Heart left ventricle (tissue), 16 donors: Measurements from ENCODE around the gene EDC4. TPM values are rescaled to one million over a fixed set of nuclear protein-coding genes. Genes with fewer than 3 reads are reported as not detected.
"Not testable (repeated sequence)": the region's sequence is repeated elsewhere in the genome, so short reads cannot be mapped to it uniquely, and the experiment has no call there.

Experiments
- ATAC-seq, 4 donors: fragments of 200-7000 bp; cut with Tn5 transposase; one replicate each; pipeline ENCODE4 v1.9.1; 2020 to 2022; ENCODE audit warnings: moderate library complexity in 4 of 4, mild to moderate bottlenecking in 3 of 4, moderate number of reproducible peaks in 1 of 4
- DNase-seq, 5 donors: peaks; one replicate each; pipeline ENCODE4 v3.0.0-alpha.2; 2020
- H3K27ac ChIP-seq, 12 donors: fragments of 200-600 bp; sonication (generic) in 4 of 12; one replicate each; pipeline versions ENCODE4 v1.5.0 to v1.8.0; 2016 to 2022; ENCODE audit warnings: mild to moderate bottlenecking in 2 of 12
- H3K27me3 ChIP-seq, 9 donors: fragments of 200-600 bp; sonication (generic) in 2 of 9; one replicate each; pipeline versions ENCODE4 v1.5.1 to v1.8.0; 2016 to 2022; ENCODE audit warnings: mild to moderate bottlenecking in 3 of 9
- H3K36me3 ChIP-seq, 9 donors: fragments of 200-600 bp; sonication (generic) in 2 of 9; one replicate each; pipeline versions ENCODE4 v1.5.0 to v1.8.0; 2018 to 2022; ENCODE audit warnings: mild to moderate bottlenecking in 2 of 9
- H3K4me1 ChIP-seq, 12 donors: fragments of 200-600 bp; sonication (generic) in 4 of 12; one replicate each; pipeline versions ENCODE4 v1.5.0 to v1.8.0; 2016 to 2022; ENCODE audit warnings: mild to moderate bottlenecking in 3 of 12
- H3K4me3 ChIP-seq, 12 donors: fragments of 200-600 bp; sonication (generic) in 4 of 12; one replicate each; pipeline versions ENCODE4 v1.5.0 to v1.8.0; 2017 to 2022; ENCODE audit warnings: mild to moderate bottlenecking in 9 of 12, moderate library complexity in 4 of 12
- H3K9me3 ChIP-seq, 12 donors: fragments of 200-600 bp; sonication (generic) in 4 of 12; one replicate each; pipeline versions ENCODE4 v1.5.0 to v1.8.0; 2016 to 2022; ENCODE audit warnings: mild to moderate bottlenecking in 1 of 12
- POLR2A ChIP-seq, 2 donors: fragments of 450-650 bp; IDR thresholded peaks; one replicate each; pipeline ENCODE4 v1.6.1; 2017; ENCODE audit warnings: antibody characterized with exemption in 2 of 2, mild to moderate bottlenecking in 2 of 2, moderate library complexity in 2 of 2
- WGBS, 4 donors: extraction: QIAGEN DNeasy Blood & Tissue Kit in 2 of 4; methylation state at CpG; one replicate each; pipeline versions ENCODE4 v1.1.5 to v1.1.7; 2013 to 2018; 5-methylcytosine and 5-hydroxymethylcytosine counted together
- intact Hi-C, 10 donors: fragments of 100-400 bp; cut with DNase I; formaldehyde crosslinking; loops; one replicate each; pipeline versions ENCODE4 v1.11.1 to v1.14.2; 2022
- polyA plus RNA-seq, 2 donors: library from polyadenylated mRNA; stranded (reverse); fragments of 200-250 nt; gene quantifications; one replicate each; pipeline ENCODE4 v1.2.3, GENCODE V29; 2013
- total RNA-seq, 9 donors: library from RNA; depleted of rRNA in 2 of 9; stranded (reverse); fragments of >200 nt in 2 of 9; fragmentation: NEBNext Ultra II Directional in 3 of 9; extraction: Animal tissue kit (Norgen Biotek cat#: 25700) in 3 of 9; gene quantifications; one replicate each; pipeline versions ENCODE4 v1.1.0 to v1.2.4, GENCODE V29; 2016 to 2023
- TF ChIP-seq, protein P1 (sequence below), 12 donors: fragments of 200-600 bp; sonication (generic) in 4 of 12; IDR thresholded peaks; one replicate each; pipeline versions ENCODE4 v1.5.0 to v1.8.0; 2018 to 2022; ENCODE audit warnings: antibody characterized with exemption in 12 of 12, mild to moderate bottlenecking in 5 of 12
- donor health status: ischemic (EF 13 %, LVEDD 7.1; RV severe dilation, severe dysfunction).
- donor health status: healthy with polysubstance abuse.
- donor health status: DM: no; HTN: yes; CAD: no.
- donor health status: DM: no; HTN: no; CAD: no.
- donor health status: ischemic (EF 25% LVEDD 6.9; RV normal size, moderate dysfunction).
- donor health status: ischemic (EF 25% LVEDD 5.7; RV mildly dilated, moderate dysfunction).
- donor health status: healthy.
- donor health status: DM: yes; HTN: yes; CAD: no.
- donor health status: ischemic (EF 35%, LVEDD 5.7; RV mildly dilated, moderate dysfunction).
- donor health status: nonischemic (EF 11% LVEDD 7.7; RV severe dilation, severe dysfunction).
- donor health status: DM: yes; HTN: yes; CAD: no.
- donor health status: PGD.
- donor health status: ischemic (EF 29% LVEDD 5.4; RV normal size, mild dysfunction).
- donor health status: nonischemic (EF 23%, LVEDD 6.1; RV moderate dilation, normal function).

The EDC4 gene
- total and polyA plus RNA-seq, 11 donors = 26.2 to 42.5 (median 32.0) TPM

DNA sequence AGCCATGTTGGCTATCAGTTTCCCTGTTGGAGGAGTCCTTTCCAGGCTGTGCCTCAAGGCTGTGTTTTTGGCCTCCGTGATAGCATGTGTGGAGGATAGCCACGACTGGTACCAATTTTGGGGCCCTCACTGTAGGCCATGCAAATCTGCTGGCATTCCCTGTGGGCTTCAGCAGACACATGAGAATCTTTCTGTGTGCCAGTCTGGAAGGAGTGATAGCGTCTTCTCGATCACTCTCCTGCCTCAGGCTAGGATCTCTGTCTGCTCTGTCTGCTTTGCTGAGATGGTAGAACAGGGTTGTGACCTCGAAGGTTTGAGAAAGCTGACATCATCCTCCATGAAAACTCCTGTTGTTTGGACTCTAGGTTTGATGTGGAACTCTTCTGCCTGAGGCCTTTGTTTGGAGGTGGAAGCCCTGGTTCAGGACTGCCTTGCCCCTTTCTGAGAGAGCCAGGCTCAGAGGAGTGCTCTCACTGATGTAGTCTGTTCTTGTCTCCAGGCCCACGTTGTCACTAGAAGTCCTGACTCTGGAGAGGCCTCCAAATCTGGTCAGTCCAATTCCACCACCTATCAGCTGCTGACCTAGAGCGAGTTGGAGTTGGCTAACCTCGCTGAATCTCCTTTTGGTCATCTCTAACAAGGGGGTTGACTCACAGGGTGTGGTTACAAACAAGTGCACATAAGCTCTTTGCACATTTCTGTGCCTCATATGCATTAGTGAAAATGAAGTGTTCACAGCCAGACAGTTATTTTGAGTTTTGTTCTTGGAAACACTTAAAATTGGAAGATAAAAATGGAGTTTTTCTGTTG, 12.1 kb upstream of the EDC4 start:
- peak overlapping the region; percentile 10 to 96 (median 88) for H3K27ac ChIP-seq
- no peak for DNase-seq
- H3K27me3 ChIP-seq = no peaks in the 10 kb centered on the region
- no peak for ATAC-seq
- no peak overlapping the region for H3K4me3 ChIP-seq
- H3K4me1 ChIP-seq = peaks cover 10 to 86% (median 70%) of the 10 kb centered on the region in 12 donors
- intact Hi-C loops = loop anchor here in 1 of 10 donors (10.0 kb wide), 1 partner anchor 336 kb away; the partner anchor contains the start of gene RIPOR1
- no peaks in the 10 kb centered on the region for H3K9me3 ChIP-seq
- TF ChIP-seq POLR2A (IDR thresholded peaks at IDR 0.05) = no peak
- 74 to 77% (median 76%) methylated on average over 8 of the region's 8 CpGs for WGBS, 4 donors
- H3K36me3 ChIP-seq = peaks cover 0 to 30% (median 9%) of the 10 kb centered on the region in 9 donors

DNA sequence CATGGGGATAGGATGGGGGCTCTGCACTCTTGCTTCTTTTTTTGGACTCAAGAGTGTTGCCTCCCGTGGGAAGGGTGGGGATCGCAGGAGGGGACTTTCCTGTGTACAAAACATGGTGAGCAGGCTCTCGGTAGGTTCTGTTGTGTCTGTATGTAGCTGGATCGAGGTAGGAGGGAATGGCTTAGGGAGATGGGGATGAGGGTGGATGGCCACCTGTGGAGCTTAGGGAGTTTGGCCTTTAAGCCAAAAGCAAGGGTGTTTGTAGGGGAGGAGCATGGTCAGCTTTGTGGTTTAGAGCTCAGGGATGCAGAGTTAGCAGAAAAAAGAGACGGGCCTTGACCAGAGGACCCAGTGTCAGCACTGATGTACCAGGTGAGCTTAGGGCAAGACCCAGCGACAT, 11.0 kb upstream of the EDC4 start:
- H3K27me3 ChIP-seq = no peaks in the 10 kb centered on the region
- intact Hi-C loops = loop anchor here in 2 of 10 donors (2.0 to 10.0 kb wide), 2 partner anchors 15 to 337 kb away; partner anchors contain the start of genes CENPT (in 1 of the 2), NUTF2 (in 1 of the 2) and RIPOR1 (in 1 of the 2)
- ATAC-seq (no peak), DNase-seq (no peak)
- H3K4me1 ChIP-seq = peaks cover 10 to 76% (median 64%) of the 10 kb centered on the region in 12 donors
- H3K27ac ChIP-seq = peak overlapping the region; percentile 10 to 96 (median 88)
- peaks cover 0 to 41% (median 20%) of the 10 kb centered on the region in 9 donors for H3K36me3 ChIP-seq
- no peaks in the 10 kb centered on the region for H3K9me3 ChIP-seq
- WGBS, 4 donors = 62 to 68% (median 65%) methylated on average over 6 of the region's 6 CpGs
- no peak overlapping the region for H3K4me3 ChIP-seq
- no peak for TF ChIP-seq POLR2A (IDR thresholded peaks at IDR 0.05)
- TF ChIP-seq, protein P1, sequence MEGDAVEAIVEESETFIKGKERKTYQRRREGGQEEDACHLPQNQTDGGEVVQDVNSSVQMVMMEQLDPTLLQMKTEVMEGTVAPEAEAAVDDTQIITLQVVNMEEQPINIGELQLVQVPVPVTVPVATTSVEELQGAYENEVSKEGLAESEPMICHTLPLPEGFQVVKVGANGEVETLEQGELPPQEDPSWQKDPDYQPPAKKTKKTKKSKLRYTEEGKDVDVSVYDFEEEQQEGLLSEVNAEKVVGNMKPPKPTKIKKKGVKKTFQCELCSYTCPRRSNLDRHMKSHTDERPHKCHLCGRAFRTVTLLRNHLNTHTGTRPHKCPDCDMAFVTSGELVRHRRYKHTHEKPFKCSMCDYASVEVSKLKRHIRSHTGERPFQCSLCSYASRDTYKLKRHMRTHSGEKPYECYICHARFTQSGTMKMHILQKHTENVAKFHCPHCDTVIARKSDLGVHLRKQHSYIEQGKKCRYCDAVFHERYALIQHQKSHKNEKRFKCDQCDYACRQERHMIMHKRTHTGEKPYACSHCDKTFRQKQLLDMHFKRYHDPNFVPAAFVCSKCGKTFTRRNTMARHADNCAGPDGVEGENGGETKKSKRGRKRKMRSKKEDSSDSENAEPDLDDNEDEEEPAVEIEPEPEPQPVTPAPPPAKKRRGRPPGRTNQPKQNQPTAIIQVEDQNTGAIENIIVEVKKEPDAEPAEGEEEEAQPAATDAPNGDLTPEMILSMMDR (IDR thresholded peaks at IDR 0.05) = no peak

DNA sequence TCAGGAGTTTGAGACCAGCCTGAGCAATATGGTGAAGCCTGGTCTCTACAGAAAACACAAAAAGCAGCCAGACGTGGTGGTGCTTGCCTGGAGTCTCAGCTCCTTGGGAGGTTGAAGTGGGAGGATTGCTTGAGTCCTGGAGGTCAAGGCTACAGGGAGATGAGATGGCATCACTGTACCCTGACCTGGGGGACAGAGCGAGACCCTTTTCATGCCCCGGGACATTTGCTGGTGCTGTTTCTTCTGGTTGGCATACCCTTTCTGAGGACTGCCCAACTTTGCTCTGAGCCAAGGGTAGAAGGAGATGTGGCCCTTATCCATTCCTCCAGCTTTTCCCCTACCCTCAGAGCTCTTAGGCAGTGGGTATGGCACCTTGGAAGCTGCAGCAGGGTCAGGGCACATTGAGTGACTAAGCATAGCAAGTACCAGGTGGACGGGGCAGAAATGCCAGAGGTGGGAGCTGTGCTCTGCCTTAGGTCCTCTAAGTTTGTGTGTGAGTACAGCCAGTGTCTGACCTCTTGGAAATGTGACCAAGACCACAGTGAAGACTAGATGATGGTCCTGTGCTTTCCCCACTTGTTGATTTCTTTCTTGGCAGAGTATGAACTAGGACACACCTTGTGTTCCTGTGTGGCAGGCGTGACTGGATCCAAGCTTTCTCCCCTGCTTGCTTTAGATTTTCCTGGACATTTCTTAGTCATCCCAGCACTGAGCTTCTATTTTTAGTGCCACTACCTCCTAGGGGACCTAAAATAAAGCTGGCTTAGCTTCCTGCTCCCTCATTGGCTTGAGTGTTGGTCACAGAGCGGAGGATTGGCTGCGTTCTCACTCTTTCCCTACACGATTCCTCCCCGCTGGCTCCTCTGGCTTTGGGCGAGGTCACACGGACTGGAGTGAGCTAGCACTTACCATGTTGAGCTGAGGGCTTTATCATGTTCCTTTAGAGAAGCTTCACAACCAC, 9.9 kb upstream of the EDC4 start:
- ATAC-seq = peak; percentile 88 to 97 (median 94)
- Histone ChIP-seq H3K4me3 (peak overlapping the region in 6 of 12 donors; percentile 8 to 25 (median 18)), H3K9me3 (no peaks in the 10 kb centered on the region), H3K4me1 (peaks cover 6 to 66% (median 55%) of the 10 kb centered on the region in 12 donors), H3K27me3 (no peaks in the 10 kb centered on the region), H3K36me3 (peaks cover 0 to 51% (median 30%) of the 10 kb centered on the region in 9 donors), H3K27ac (peak overlapping the region; percentile 81 to 96 (median 88))
- peak; percentile 82 to 92 (median 88) for DNase-seq
- intact Hi-C loops = loop anchor here in 2 of 10 donors (2.0 to 10.0 kb wide), 2 partner anchors 16 to 338 kb away; partner anchors contain the start of genes CENPT (in 1 of the 2), NUTF2 (in 1 of the 2) and RIPOR1 (in 1 of the 2)
- WGBS, 4 donors = 15 to 35% (median 33%) methylated on average over 9 to 11 of the region's 11 CpGs
- TF ChIP-seq POLR2A (IDR thresholded peaks at IDR 0.05) = peak in 1 of 2 donors; percentile 48
- TF ChIP-seq, protein P1 (IDR thresholded peaks at IDR 0.05) = no peak

DNA sequence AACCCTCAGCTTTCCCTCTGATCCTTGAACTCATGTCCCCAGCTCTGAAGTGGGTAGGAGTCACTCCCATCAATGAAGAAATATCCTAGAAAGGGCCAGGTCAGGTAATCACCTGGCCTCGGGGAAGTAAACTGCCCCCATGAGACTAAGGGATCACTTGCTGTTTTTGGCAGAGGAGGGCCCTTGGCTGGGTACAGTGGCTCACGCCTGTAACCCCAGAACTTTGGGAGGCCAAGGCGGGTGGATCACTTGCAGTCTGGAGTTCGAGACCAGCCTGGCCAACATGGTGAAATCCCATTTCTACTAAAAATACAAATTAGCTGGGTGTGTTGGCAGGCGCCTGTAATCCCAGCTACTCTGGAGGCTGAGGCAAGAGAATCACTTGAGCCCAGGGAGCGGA, 8.8 kb upstream of the EDC4 start:
- H3K27me3 ChIP-seq, DNase-seq, H3K4me3 ChIP-seq, H3K9me3 ChIP-seq, ATAC-seq: not testable (repeated sequence)
- WGBS, 4 donors = 90 to 96% (median 94%) methylated on average over 6 of the region's 6 CpGs
- intact Hi-C loops = loop anchor here in 1 of 10 donors (10.0 kb wide), 1 partner anchor 339 kb away; the partner anchor contains the start of gene RIPOR1
- peaks cover 0 to 62% (median 41%) of the 10 kb centered on the region in 9 donors for H3K36me3 ChIP-seq
- H3K27ac ChIP-seq = peak overlapping the region; percentile 80 to 96 (median 88)
- peaks cover 6 to 54% (median 45%) of the 10 kb centered on the region in 12 donors for H3K4me1 ChIP-seq
